Measurements from ENCODE around the gene RNF144B. TPM values are rescaled to one million over a fixed set of nuclear protein-coding genes. Genes with fewer than 3 reads are reported as not detected.
A peak's percentile ranks its signal among the peaks of the same experiment; 100 is the strongest.

RNF144B gene
- total RNA-seq, 1 experiment from 2014 or later, result 26.2 TPM

- TF ChIP-seq EZH2 (IDR thresholded peaks at IDR 0.05; ENCODE audit: low read depth) (no peak), CTCF (conservative IDR thresholded peaks at IDR 0.05) (no peak)
- intact Hi-C loops (cut with micrococcal nuclease; ENCODE audit: unreplicated experiment), result no loop called here
- no TSS peak for BruUV-seq (replicated peaks)
- Histone ChIP-seq H3K4me3 (no peak overlapping the region), H3K27ac (no peak overlapping the region), H3F3A (ENCODE audit: insufficient read depth, low read depth) (peaks cover 4% of the 10 kb centered on the region; the same call in 1 of the 2 replicates), H3K9me3 (ENCODE audit: insufficient read depth, low read depth) (peaks cover 3% of the 10 kb centered on the region; the same call in 1 of the 2 replicates), H3K27me3 (ENCODE audit: insufficient read depth, low read depth) (no peaks in the 10 kb centered on the region), H3K4me2 (no peak overlapping the region), H2AFZ (no peak overlapping the region), H4K20me1 (ENCODE audit: insufficient read depth) (no peaks in the 10 kb centered on the region), H3K79me2 (ENCODE audit: low read depth) (no peaks in the 10 kb centered on the region), H3K36me3 (ENCODE audit: low read depth) (no peaks in the 10 kb centered on the region), H3K4me1 (replicated peaks; ENCODE audit: insufficient read depth) (no peaks in the 10 kb centered on the region), H3K9me2 (ENCODE audit: insufficient read depth) (no peaks in the 10 kb centered on the region)
- CTCF ChIA-PET, result no interaction called here
- no peak for DNase-seq
- POLR2A ChIA-PET (ENCODE audit: unreplicated experiment), result no interaction called here
Observed at GRCh38 chr6:18485660-18486435, 98.7 kb downstream of the RNF144B start.

GRCh38 chr6:18488004-18488403 lies 100.9 kb downstream of the RNF144B start:
- ChIA-PET CTCF (no interaction called here), POLR2A (ENCODE audit: unreplicated experiment) (interaction anchor here (0.6 kb wide), 1 partner anchor 53 kb away, joined by 9 read pairs; no protein-coding TSS in a partner anchor)
- no peaks in the 10 kb centered on the region for H3K9me2 ChIP-seq (ENCODE audit: insufficient read depth)
- no peak overlapping the region for H2AFZ ChIP-seq
- BruUV-seq (replicated peaks), result no TSS peak
- no peak for DNase-seq
- intact Hi-C loops (cut with micrococcal nuclease; ENCODE audit: unreplicated experiment), result no loop called here
- H3K4me2 ChIP-seq, result no peak overlapping the region
- H3F3A ChIP-seq (ENCODE audit: insufficient read depth, low read depth), result peaks cover 9% of the 10 kb centered on the region
- H3K36me3 ChIP-seq (ENCODE audit: low read depth), result no peaks in the 10 kb centered on the region
- H3K27ac ChIP-seq, result no peak overlapping the region
- no peak for TF ChIP-seq CTCF (conservative IDR thresholded peaks at IDR 0.05)
- no peak for TF ChIP-seq EZH2 (IDR thresholded peaks at IDR 0.05; ENCODE audit: low read depth)
- no peaks in the 10 kb centered on the region for H4K20me1 ChIP-seq (ENCODE audit: insufficient read depth)
- no peak overlapping the region for H3K4me3 ChIP-seq
- H3K4me1 ChIP-seq (replicated peaks; ENCODE audit: insufficient read depth), result peaks cover 18% of the 10 kb centered on the region
- no peaks in the 10 kb centered on the region for H3K27me3 ChIP-seq (ENCODE audit: insufficient read depth, low read depth)
- peaks cover 3% of the 10 kb centered on the region; the same call in 1 of the 2 replicates for H3K9me3 ChIP-seq (ENCODE audit: insufficient read depth, low read depth)
- no peaks in the 10 kb centered on the region for H3K79me2 ChIP-seq (ENCODE audit: low read depth)

- H3K4me2 ChIP-seq, result no peak overlapping the region
- H3K36me3 ChIP-seq (ENCODE audit: low read depth), result no peaks in the 10 kb centered on the region
- H2AFZ ChIP-seq, result 0 out of 2 replicates have a peak overlapping the region, but pooled peaks have one; percentile 37
- ChIA-PET CTCF (no interaction called here), POLR2A (ENCODE audit: unreplicated experiment) (interaction anchor here (0.5 to 0.6 kb wide), 2 partner anchors 35 to 1203 kb away, joined by 5 to 13 read pairs; no protein-coding TSS in a partner anchor)
- peaks cover 3% of the 10 kb centered on the region; the same call in 1 of the 2 replicates for H3K9me3 ChIP-seq (ENCODE audit: insufficient read depth, low read depth)
- H3K79me2 ChIP-seq (ENCODE audit: low read depth), result no peaks in the 10 kb centered on the region
- intact Hi-C loops (cut with micrococcal nuclease; ENCODE audit: unreplicated experiment), result no loop called here
- no peaks in the 10 kb centered on the region for H3K27me3 ChIP-seq (ENCODE audit: insufficient read depth, low read depth)
- H4K20me1 ChIP-seq (ENCODE audit: insufficient read depth), result no peaks in the 10 kb centered on the region
- peaks cover 25% of the 10 kb centered on the region for H3K4me1 ChIP-seq (replicated peaks; ENCODE audit: insufficient read depth)
- no TSS peak for BruUV-seq (replicated peaks)
- peak in 1 of 2 experiments; percentile 52 for DNase-seq
- peaks cover 14% of the 10 kb centered on the region for H3F3A ChIP-seq (ENCODE audit: insufficient read depth, low read depth)
- H3K27ac ChIP-seq, result no peak overlapping the region
- no peak overlapping the region for H3K4me3 ChIP-seq
- no peaks in the 10 kb centered on the region for H3K9me2 ChIP-seq (ENCODE audit: insufficient read depth)
- TF ChIP-seq CTCF (conservative IDR thresholded peaks at IDR 0.05) (no peak), EZH2 (IDR thresholded peaks at IDR 0.05; ENCODE audit: low read depth) (no peak)
Observed at GRCh38 chr6:18488526-18489270, 101.5 kb downstream of the RNF144B start.

Data from PC-9 (cell line).